Measurements from ENCODE around the gene MYO1B.

MYO1B gene

GRCh38 chr2:191360918-191361317 lies 115.7 kb downstream of the MYO1B start:
- in situ Hi-C loops (cut with MboI; ENCODE audit: low pct_unique_long_range_greater_than_20kb, low sequenced_read_pairs, unreplicated experiment) = no loop called here
- no peak for DNase-seq (ENCODE audit: low spot score)
- no peak for TF ChIP-seq CTCF (IDR thresholded peaks at IDR 0.05; ENCODE audit: extremely low read depth, insufficient read depth, missing control alignments)

GRCh38 chr2:191362841-191363240 lies 117.6 kb downstream of the MYO1B start:
- in situ Hi-C loops (cut with MboI; ENCODE audit: low pct_unique_long_range_greater_than_20kb, low sequenced_read_pairs, unreplicated experiment) = no loop called here
- DNase-seq (ENCODE audit: low spot score) = no peak
- TF ChIP-seq CTCF (IDR thresholded peaks at IDR 0.05; ENCODE audit: extremely low read depth, insufficient read depth, missing control alignments) = no peak

DNA sequence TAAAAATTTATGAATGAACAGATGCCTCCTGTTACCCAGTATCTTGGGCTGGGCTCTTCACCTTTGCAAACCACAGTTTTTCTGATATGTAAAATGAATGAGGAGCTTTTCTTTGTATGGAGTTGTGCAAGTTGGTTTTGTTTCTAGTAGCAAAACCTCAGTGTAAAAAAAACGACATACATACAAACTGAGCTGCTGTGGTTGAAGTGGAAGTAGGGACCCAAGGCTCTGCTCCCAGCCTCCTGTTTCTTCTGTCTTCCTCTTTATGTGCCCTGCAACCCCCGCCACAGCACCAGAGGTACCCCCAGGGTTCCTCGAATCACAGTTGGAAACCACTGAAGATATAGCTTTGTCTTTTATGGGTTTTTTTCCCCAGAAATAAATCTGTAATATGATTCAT lies 118.1 kb downstream of the MYO1B start:
- in situ Hi-C loops (cut with MboI; ENCODE audit: low pct_unique_long_range_greater_than_20kb, low sequenced_read_pairs, unreplicated experiment) = no loop called here
- TF ChIP-seq CTCF (IDR thresholded peaks at IDR 0.05; ENCODE audit: extremely low read depth, insufficient read depth, missing control alignments) = no peak
- DNase-seq (ENCODE audit: low spot score) = no peak

- no peak for DNase-seq (ENCODE audit: low spot score)
- in situ Hi-C loops (cut with MboI; ENCODE audit: low pct_unique_long_range_greater_than_20kb, low sequenced_read_pairs, unreplicated experiment) = no loop called here
- no peak for TF ChIP-seq CTCF (IDR thresholded peaks at IDR 0.05; ENCODE audit: extremely low read depth, insufficient read depth, missing control alignments)
These were observed 119.9 kb downstream of the MYO1B start for GRCh38 chr2:191365089-191365488.

- DNase-seq (ENCODE audit: low spot score) = no peak
- in situ Hi-C loops (cut with MboI; ENCODE audit: low pct_unique_long_range_greater_than_20kb, low sequenced_read_pairs, unreplicated experiment) = no loop called here
- TF ChIP-seq CTCF (IDR thresholded peaks at IDR 0.05; ENCODE audit: extremely low read depth, insufficient read depth, missing control alignments) = no peak
These were observed 121.0 kb downstream of the MYO1B start for GRCh38 chr2:191366199-191366598.

- TF ChIP-seq CTCF (IDR thresholded peaks at IDR 0.05; ENCODE audit: extremely low read depth, insufficient read depth, missing control alignments) = no peak
- in situ Hi-C loops (cut with MboI; ENCODE audit: low pct_unique_long_range_greater_than_20kb, low sequenced_read_pairs, unreplicated experiment) = no loop called here
- no peak for DNase-seq (ENCODE audit: low spot score)
These were observed 123.8 kb downstream of the MYO1B start for GRCh38 chr2:191369034-191369433.

GRCh38 chr2:191374366-191374765 lies 129.2 kb downstream of the MYO1B start:
- TF ChIP-seq CTCF (IDR thresholded peaks at IDR 0.05; ENCODE audit: extremely low read depth, insufficient read depth, missing control alignments) = no peak
- no peak for DNase-seq (ENCODE audit: low spot score)
- in situ Hi-C loops (cut with MboI; ENCODE audit: low pct_unique_long_range_greater_than_20kb, low sequenced_read_pairs, unreplicated experiment) = no loop called here
